Posterior cingulate gyrus (tissue), 11 donors: ENCODE results near the gene NCAPD2.

Experiments used
- DNase-seq, 10 donors: peaks; one replicate each; pipeline versions ENCODE4 v3.0.0 to v3.0.0-alpha.2; 2020 to 2021; ENCODE audit warnings: mixed read lengths in 3 of 10
- intact Hi-C: fragments of 100-400 bp; cut with DNase I; formaldehyde crosslinking; loops from one replicate; pipeline ENCODE4 v1.15.1; 2023

Gene NCAPD2

GRCh38 chr12:6528539-6529235 is 34.8 kb downstream of the NCAPD2 start:
- peak in 2 of 10 donors; percentile 55 to 58 for DNase-seq
- intact Hi-C loops, result no loop called here

GRCh38 chr12:6529291-6529737 is 35.4 kb downstream of the NCAPD2 start:
- peak in 2 of 10 donors; percentile 22 to 49 for DNase-seq
- intact Hi-C loops, result no loop called here

- intact Hi-C loops, result no loop called here
- DNase-seq, result peak in 2 of 10 donors; percentile 58 to 63
Measured at GRCh38 chr12:6530576-6531260, 36.8 kb downstream of the NCAPD2 start.

GRCh38 chr12:6532051-6532926 is 38.4 kb downstream of the NCAPD2 start:
- peak in 9 of 10 donors; percentile 47 to 97 (median 81) for DNase-seq
- intact Hi-C loops, result loop anchor here (2.0 kb wide), 1 partner anchor 39 kb away; the partner anchor contains the start of gene MRPL51

- peak; percentile 57 to 96 (median 74) for DNase-seq
- intact Hi-C loops, result loop anchor here (2.0 kb wide), 1 partner anchor 40 kb away; the partner anchor contains the start of gene MRPL51
Measured at GRCh38 chr12:6532927-6533652, 39.2 kb downstream of the NCAPD2 start.

- intact Hi-C loops, result loop anchor here (2.0 kb wide), 1 partner anchor 41 kb away; the partner anchor contains the start of gene MRPL51
- DNase-seq, result no peak
Measured at GRCh38 chr12:6533653-6533922, 39.7 kb downstream of the NCAPD2 start.

GRCh38 chr12:6533923-6534694 is 40.2 kb downstream of the NCAPD2 start, which contains the start of gene GAPDH:
Gene GAPDH (plus strand): TSS chr12:6534517. CDS start chr12:6534833, 316 bp downstream.
- intact Hi-C loops, result loop anchor here (1.0 to 2.0 kb wide), 2 partner anchors 41 to 64 kb away; partner anchors contain the start of genes MRPL51 and VAMP1
- peak; percentile 91 to 100 (median 98) for DNase-seq

- intact Hi-C loops, result loop anchor here (1.0 kb wide), 1 partner anchor 64 kb away; the partner anchor contains the start of gene VAMP1
- no peak for DNase-seq
Measured at GRCh38 chr12:6534695-6534944, 40.7 kb downstream of the NCAPD2 start.

- intact Hi-C loops, result loop anchor here (1.0 kb wide), 1 partner anchor 65 kb away; the partner anchor contains the start of gene VAMP1
- DNase-seq, result peak in 9 of 10 donors; percentile 59 to 95 (median 67)
Measured at GRCh38 chr12:6534945-6535696, 41.2 kb downstream of the NCAPD2 start.

- no peak for DNase-seq
- intact Hi-C loops, result no loop called here
Measured at GRCh38 chr12:6535697-6535946, 41.7 kb downstream of the NCAPD2 start.

- intact Hi-C loops, result no loop called here
- peak in 3 of 10 donors; percentile 53 to 74 (median 62) for DNase-seq
Measured at GRCh38 chr12:6535960-6536847, 42.3 kb downstream of the NCAPD2 start.

GRCh38 chr12:6536894-6537579 is 43.1 kb downstream of the NCAPD2 start:
- peak in 3 of 10 donors; percentile 67 to 83 (median 68) for DNase-seq
- intact Hi-C loops, result no loop called here

- DNase-seq, result peak; percentile 67 to 96 (median 82)
Measured at GRCh38 chr12:6537580-6538419, 43.9 kb downstream of the NCAPD2 start.

GRCh38 chr12:6538420-6539313 is 44.8 kb downstream of the NCAPD2 start:
- DNase-seq, result peak in 3 of 10 donors; percentile 76 to 84 (median 83)

More at GRCh38 chr12:6537580-6538419, 43.9 kb downstream of the NCAPD2 start:
- intact Hi-C loops, result loop anchor here (2.0 kb wide), 1 partner anchor 115 kb away; no protein-coding TSS in a partner anchor

GRCh38 chr12:6539314-6539682 is 45.4 kb downstream of the NCAPD2 start:
- peak in 2 of 10 donors; percentile 12 to 48 for DNase-seq
- intact Hi-C loops, result loop anchor here (2.0 kb wide), 1 partner anchor 116 kb away; no protein-coding TSS in a partner anchor

More at GRCh38 chr12:6538420-6539313, 44.8 kb downstream of the NCAPD2 start:
- intact Hi-C loops, result loop anchor here (2.0 kb wide), 1 partner anchor 116 kb away; no protein-coding TSS in a partner anchor
